ENCODE measurements around the gene ANTXR1. TPM values are rescaled to one million over a fixed set of nuclear protein-coding genes. Genes with fewer than 3 reads are reported as not detected.

Gene ANTXR1
- total RNA-seq, 1 experiment from 2014 or later = 33.1 TPM

GRCh38 chr2:69012310-69013141 is 453 bp upstream of the ANTXR1 start:
- no TSS peak for BruUV-seq (replicated peaks)
- peaks cover 12% of the 10 kb centered on the region for H3K4me1 Mint-ChIP-seq (ENCODE audit: insufficient read depth, unreplicated experiment)
- H3K9me3 Mint-ChIP-seq (ENCODE audit: unreplicated experiment) = no peaks in the 10 kb centered on the region
- intact Hi-C loops (cut with micrococcal nuclease) = loop anchor here (1.0 kb wide), 3 partner anchors 69 to 295 kb away; no protein-coding TSS in a partner anchor
- peak; percentile 81 for TF ChIP-seq CTCF (IDR thresholded peaks at IDR 0.05; ENCODE audit: unreplicated experiment)
- POLR2A ChIA-PET = interaction anchor here (0.6 to 1.2 kb wide), 8 partner anchors 10 to 531 kb away, joined by 3 to 4 read pairs (median 3); no protein-coding TSS in a partner anchor
- peak overlapping the region; percentile 31 for H3K27ac Mint-ChIP-seq (ENCODE audit: low read depth, unreplicated experiment)
- no peaks in the 10 kb centered on the region for H3K27me3 Mint-ChIP-seq (ENCODE audit: insufficient read depth, unreplicated experiment)
- peak overlapping the region; percentile 99 for H3K4me3 Mint-ChIP-seq (ENCODE audit: unreplicated experiment)
- peak; percentile 64 for DNase-seq (ENCODE audit: unreplicated experiment)
- CTCF ChIA-PET = interaction anchor here (0.6 to 3.2 kb wide), 22 partner anchors 9 to 1721 kb away, joined by 3 to 30 read pairs (median 3); no protein-coding TSS in a partner anchor
- H3K36me3 Mint-ChIP-seq (ENCODE audit: insufficient read depth, unreplicated experiment) = no peaks in the 10 kb centered on the region

- intact Hi-C loops (cut with micrococcal nuclease) = loop anchor here (1.0 kb wide), 3 partner anchors 71 to 293 kb away; no protein-coding TSS in a partner anchor
- BruUV-seq (replicated peaks) = no TSS peak
- peaks cover 22% of the 10 kb centered on the region for H3K4me1 Mint-ChIP-seq (ENCODE audit: insufficient read depth, unreplicated experiment)
- H3K36me3 Mint-ChIP-seq (ENCODE audit: insufficient read depth, unreplicated experiment) = no peaks in the 10 kb centered on the region
- POLR2A ChIA-PET = interaction anchor here (0.7 to 1.8 kb wide), 5 partner anchors 9 to 293 kb away, joined by 3 to 9 read pairs (median 3); no protein-coding TSS in a partner anchor
- H3K4me3 Mint-ChIP-seq (ENCODE audit: unreplicated experiment) = peak overlapping the region; percentile 99
- no peaks in the 10 kb centered on the region for H3K9me3 Mint-ChIP-seq (ENCODE audit: unreplicated experiment)
- peak; percentile 35 for DNase-seq (ENCODE audit: unreplicated experiment)
- peak overlapping the region; percentile 31 for H3K27ac Mint-ChIP-seq (ENCODE audit: low read depth, unreplicated experiment)
- no peak for TF ChIP-seq CTCF (IDR thresholded peaks at IDR 0.05; ENCODE audit: unreplicated experiment)
- H3K27me3 Mint-ChIP-seq (ENCODE audit: insufficient read depth, unreplicated experiment) = no peaks in the 10 kb centered on the region
- CTCF ChIA-PET = interaction anchor here (0.6 to 5.3 kb wide), 9 partner anchors 12 to 304 kb away, joined by 3 to 30 read pairs (median 4); no protein-coding TSS in a partner anchor
These were observed 1.2 kb downstream of the ANTXR1 start for GRCh38 chr2:69013840-69014821.

GRCh38 chr2:69017080-69017479 is 4.1 kb downstream of the ANTXR1 start:
- POLR2A ChIA-PET = interaction anchor here (0.6 kb wide), 1 partner anchor 655 kb away, joined by 3 read pairs; no protein-coding TSS in a partner anchor
- no peaks in the 10 kb centered on the region for H3K36me3 Mint-ChIP-seq (ENCODE audit: insufficient read depth, unreplicated experiment)
- no peaks in the 10 kb centered on the region for H3K9me3 Mint-ChIP-seq (ENCODE audit: unreplicated experiment)
- BruUV-seq (replicated peaks) = no TSS peak
- H3K27ac Mint-ChIP-seq (ENCODE audit: low read depth, unreplicated experiment) = no peak overlapping the region
- H3K4me1 Mint-ChIP-seq (ENCODE audit: insufficient read depth, unreplicated experiment) = peaks cover 23% of the 10 kb centered on the region
- intact Hi-C loops (cut with micrococcal nuclease) = no loop called here
- no peak overlapping the region for H3K4me3 Mint-ChIP-seq (ENCODE audit: unreplicated experiment)
- CTCF ChIA-PET = interaction anchor here (0.6 to 5.3 kb wide), 3 partner anchors 255 to 1172 kb away, joined by 4 to 30 read pairs (median 4); no protein-coding TSS in a partner anchor
- no peak for TF ChIP-seq CTCF (IDR thresholded peaks at IDR 0.05; ENCODE audit: unreplicated experiment)
- no peaks in the 10 kb centered on the region for H3K27me3 Mint-ChIP-seq (ENCODE audit: insufficient read depth, unreplicated experiment)
- DNase-seq (ENCODE audit: unreplicated experiment) = no peak
